Retinal pigment epithelial cell (primary cell): ENCODE measurements around the gene KIAA1958.
"Not testable (repeated sequence)": the region's sequence is repeated elsewhere in the genome, so short reads cannot be mapped to it uniquely, and the experiment has no call there.

Source experiments
- DNase-seq: peaks from one replicate; pipeline ENCODE4 v3.0.0-alpha.2; 2010; ENCODE audit warnings: low read depth
- H3K4me3 ChIP-seq: 2 replicates; pipeline ENCODE4 v1.5.1; 2011; ENCODE audit warnings: mild to moderate bottlenecking, low read length, control low read depth, moderate library complexity
- CTCF ChIP-seq: conservative IDR thresholded peaks from 2 replicates; pipeline ENCODE4 v1.5.1; 2011; ENCODE audit warnings: low read depth, low read length, control low read depth, inconsistent platforms

Gene KIAA1958

DNA sequence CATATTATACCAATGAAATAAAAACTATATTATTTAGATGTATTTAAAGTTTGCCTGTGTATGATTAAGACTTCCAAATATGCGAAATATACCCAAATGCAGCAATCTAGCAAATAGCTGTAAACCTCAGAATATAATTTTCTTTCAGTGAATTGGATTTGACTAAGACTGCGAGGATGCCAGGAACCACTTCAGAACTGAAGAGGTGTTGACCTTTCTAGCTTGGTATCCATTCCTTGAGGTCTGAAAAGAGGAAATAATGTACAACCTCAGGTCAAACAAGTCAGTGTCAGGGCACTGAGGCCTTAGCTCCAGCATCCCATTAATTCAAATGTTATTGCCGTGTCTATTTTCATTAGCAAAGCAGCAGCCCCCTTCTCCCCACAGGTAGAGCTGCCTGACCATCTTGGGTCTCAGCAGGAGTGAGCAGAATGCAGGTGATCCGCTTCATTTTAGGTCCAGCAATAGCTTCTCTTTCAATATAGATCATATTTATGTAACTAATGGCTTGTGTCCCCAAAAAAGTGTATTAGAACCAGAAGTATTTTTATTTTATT, 100.0 kb downstream of the KIAA1958 start:
- H3K4me3 ChIP-seq: no peak overlapping the region
- no peak for TF ChIP-seq CTCF
- no peak for DNase-seq

GRCh38 chr9:112591875-112592274, 105.2 kb downstream of the KIAA1958 start:
- DNase-seq, H3K4me3 ChIP-seq: not testable (repeated sequence)

- no peak for TF ChIP-seq CTCF
- no peak for DNase-seq
- no peak overlapping the region for H3K4me3 ChIP-seq
These were observed 113.1 kb downstream of the KIAA1958 start for GRCh38 chr9:112599732-112600131.

GRCh38 chr9:112601636-112602035, 115.0 kb downstream of the KIAA1958 start:
- no peak for TF ChIP-seq CTCF
- no peak for DNase-seq
- H3K4me3 ChIP-seq: no peak overlapping the region

GRCh38 chr9:112604790-112605189, 118.2 kb downstream of the KIAA1958 start:
- TF ChIP-seq CTCF: no peak
- no peak overlapping the region for H3K4me3 ChIP-seq
- no peak for DNase-seq

- no peak for DNase-seq
These were observed 118.9 kb downstream of the KIAA1958 start for GRCh38 chr9:112605518-112605917.

DNA sequence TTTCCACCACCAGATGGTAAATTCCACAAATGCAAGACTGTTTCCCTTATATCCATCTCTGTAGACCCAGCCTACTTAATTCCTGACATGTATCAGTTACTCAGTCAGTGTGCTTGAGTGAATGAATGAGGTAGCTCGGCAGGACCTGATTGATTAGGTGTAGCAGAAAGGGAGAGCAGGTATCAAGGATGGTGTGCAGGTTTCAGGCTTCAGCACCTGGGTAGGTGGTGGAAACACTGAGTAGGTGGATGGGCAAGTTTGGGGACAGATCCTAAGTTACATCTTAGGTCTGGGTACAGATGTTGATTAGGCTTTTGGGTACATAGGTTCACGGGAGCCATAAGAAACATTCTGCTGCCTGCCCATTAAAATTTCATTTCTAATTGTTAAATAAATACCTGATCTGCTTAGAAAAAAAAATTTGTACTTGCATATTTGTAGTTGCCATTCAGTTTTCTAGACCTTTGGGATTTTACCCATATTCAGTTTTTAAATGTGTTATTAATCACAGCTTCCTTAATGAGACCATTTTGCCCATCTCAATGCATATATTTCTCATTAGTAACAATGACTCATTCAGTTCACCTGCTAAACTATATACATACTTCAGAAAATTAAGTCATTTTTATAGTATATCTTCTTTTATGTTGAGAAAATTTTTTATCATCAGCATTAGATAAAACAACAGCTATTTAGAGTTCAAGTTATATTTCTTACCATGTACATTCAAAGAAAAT, 119.5 kb downstream of the KIAA1958 start:
- H3K4me3 ChIP-seq: no peak overlapping the region
- no peak for TF ChIP-seq CTCF
- DNase-seq: no peak

More at GRCh38 chr9:112605518-112605917, 118.9 kb downstream of the KIAA1958 start:
- no peak for TF ChIP-seq CTCF
- no peak overlapping the region for H3K4me3 ChIP-seq
